Breast epithelium (tissue), 3 donors: ENCODE results near the gene ZWILCH.

ENCODE experiments used
- POLR2A ChIP-seq: fragments of 450-650 bp; IDR thresholded peaks from one replicate; pipeline ENCODE4 v1.6.1; 2016; ENCODE audit warnings: antibody characterized with exemption, mild to moderate bottlenecking, moderate library complexity
- POLR2AphosphoS5 ChIP-seq, 3 donors: sonication (generic); formaldehyde crosslinking; IDR thresholded peaks; one replicate each; pipeline ENCODE4 v1.6.1; 2017; ENCODE audit warnings: antibody characterized with exemption in 3 of 3
- TF ChIP-seq, protein P1 (sequence below), 3 donors: fragments of 450-650 bp; IDR thresholded peaks; one replicate each; pipeline ENCODE4 v1.5.1; 2016 to 2017; ENCODE audit warnings: antibody characterized with exemption in 3 of 3, mild to moderate bottlenecking in 3 of 3, moderate library complexity in 3 of 3

DNA sequence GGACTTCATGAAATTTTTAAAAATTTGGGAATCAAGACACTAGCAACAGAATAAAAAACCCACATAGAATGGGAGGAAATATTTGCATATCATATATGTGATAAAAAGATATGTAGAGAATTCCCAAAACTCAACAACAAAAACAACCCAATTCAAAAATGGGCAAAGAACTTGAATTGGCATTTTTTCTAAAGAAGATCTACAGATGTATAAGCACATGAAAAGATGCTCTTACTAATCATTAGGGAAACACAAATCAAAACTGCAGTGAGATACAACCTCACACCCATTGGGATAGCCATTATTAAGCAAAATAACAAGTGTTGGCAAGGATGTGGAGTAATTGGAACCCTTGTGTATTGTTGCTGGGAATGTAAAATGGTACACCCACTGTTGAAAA, 50.6 kb downstream of the ZWILCH start:
- no peak for TF ChIP-seq POLR2A
- TF ChIP-seq, protein P1, sequence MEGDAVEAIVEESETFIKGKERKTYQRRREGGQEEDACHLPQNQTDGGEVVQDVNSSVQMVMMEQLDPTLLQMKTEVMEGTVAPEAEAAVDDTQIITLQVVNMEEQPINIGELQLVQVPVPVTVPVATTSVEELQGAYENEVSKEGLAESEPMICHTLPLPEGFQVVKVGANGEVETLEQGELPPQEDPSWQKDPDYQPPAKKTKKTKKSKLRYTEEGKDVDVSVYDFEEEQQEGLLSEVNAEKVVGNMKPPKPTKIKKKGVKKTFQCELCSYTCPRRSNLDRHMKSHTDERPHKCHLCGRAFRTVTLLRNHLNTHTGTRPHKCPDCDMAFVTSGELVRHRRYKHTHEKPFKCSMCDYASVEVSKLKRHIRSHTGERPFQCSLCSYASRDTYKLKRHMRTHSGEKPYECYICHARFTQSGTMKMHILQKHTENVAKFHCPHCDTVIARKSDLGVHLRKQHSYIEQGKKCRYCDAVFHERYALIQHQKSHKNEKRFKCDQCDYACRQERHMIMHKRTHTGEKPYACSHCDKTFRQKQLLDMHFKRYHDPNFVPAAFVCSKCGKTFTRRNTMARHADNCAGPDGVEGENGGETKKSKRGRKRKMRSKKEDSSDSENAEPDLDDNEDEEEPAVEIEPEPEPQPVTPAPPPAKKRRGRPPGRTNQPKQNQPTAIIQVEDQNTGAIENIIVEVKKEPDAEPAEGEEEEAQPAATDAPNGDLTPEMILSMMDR (IDR thresholded peaks at IDR 0.05), result no peak
- no peak for TF ChIP-seq POLR2AphosphoS5 (IDR thresholded peaks at IDR 0.05)
